Right lung (tissue), 5 donors: ENCODE measurements around the gene SPTBN1. TPM values are rescaled to one million over a fixed set of nuclear protein-coding genes. Genes with fewer than 3 reads are reported as not detected.

ENCODE experiments used
- DNase-seq, 2 donors: peaks; one replicate each; pipeline ENCODE4 v3.0.0-alpha.2; 2013
- polyA plus RNA-seq, 5 donors: library from polyadenylated mRNA; unstranded; fragments of 120-200 nt; gene quantifications; one replicate each; pipeline versions ENCODE4 v1.2.1 to v1.2.3, GENCODE V29; 2013; ENCODE audit warnings: inconsistent platforms in 1 of 5, low replicate concordance in 1 of 5; ENCODE audit not compliant: insufficient read length in 5 of 5, insufficient read depth in 1 of 5

The SPTBN1 gene
- polyA plus RNA-seq, 5 donors: 413 to 552 (median 522) TPM

GRCh38 chr2:54589340-54590215, 133.5 kb downstream of the SPTBN1 start:
- DNase-seq: no peak

GRCh38 chr2:54590216-54591120, 134.3 kb downstream of the SPTBN1 start:
- no peak for DNase-seq

GRCh38 chr2:54591551-54591950, 135.4 kb downstream of the SPTBN1 start:
- DNase-seq: no peak

- DNase-seq: no peak
Measured at GRCh38 chr2:54593249-54593648, 137.1 kb downstream of the SPTBN1 start.

GRCh38 chr2:54594048-54594447, 137.9 kb downstream of the SPTBN1 start:
- no peak for DNase-seq

- no peak for DNase-seq
Measured at GRCh38 chr2:54595161-54595803, 139.2 kb downstream of the SPTBN1 start.

- DNase-seq: no peak
Measured at GRCh38 chr2:54595999-54596902, 140.1 kb downstream of the SPTBN1 start.

GRCh38 chr2:54597153-54597848, 141.2 kb downstream of the SPTBN1 start:
- no peak for DNase-seq

- no peak for DNase-seq
Measured at GRCh38 chr2:54598347-54599325, 142.5 kb downstream of the SPTBN1 start.

GRCh38 chr2:54599326-54599710, 143.2 kb downstream of the SPTBN1 start:
- no peak for DNase-seq

GRCh38 chr2:54599914-54600313, 143.8 kb downstream of the SPTBN1 start:
- no peak for DNase-seq

GRCh38 chr2:54601339-54601738, 145.2 kb downstream of the SPTBN1 start:
- no peak for DNase-seq

- DNase-seq: no peak
Measured at GRCh38 chr2:54602736-54603322, 146.7 kb downstream of the SPTBN1 start.

GRCh38 chr2:54603357-54603756, 147.2 kb downstream of the SPTBN1 start:
- no peak for DNase-seq

GRCh38 chr2:54603796-54604195, 147.7 kb downstream of the SPTBN1 start:
- DNase-seq: no peak

GRCh38 chr2:54604871-54605270, 148.7 kb downstream of the SPTBN1 start:
- DNase-seq: no peak

GRCh38 chr2:54605836-54606235, 149.7 kb downstream of the SPTBN1 start:
- no peak for DNase-seq

GRCh38 chr2:54606393-54606958, 150.3 kb downstream of the SPTBN1 start:
- no peak for DNase-seq
